ENCODE results near the gene CCDC148. TPM values are rescaled to one million over a fixed set of nuclear protein-coding genes. Genes with fewer than 3 reads are reported as not detected.

CCDC148 gene
- total RNA-seq: 10.0 TPM

DNA sequence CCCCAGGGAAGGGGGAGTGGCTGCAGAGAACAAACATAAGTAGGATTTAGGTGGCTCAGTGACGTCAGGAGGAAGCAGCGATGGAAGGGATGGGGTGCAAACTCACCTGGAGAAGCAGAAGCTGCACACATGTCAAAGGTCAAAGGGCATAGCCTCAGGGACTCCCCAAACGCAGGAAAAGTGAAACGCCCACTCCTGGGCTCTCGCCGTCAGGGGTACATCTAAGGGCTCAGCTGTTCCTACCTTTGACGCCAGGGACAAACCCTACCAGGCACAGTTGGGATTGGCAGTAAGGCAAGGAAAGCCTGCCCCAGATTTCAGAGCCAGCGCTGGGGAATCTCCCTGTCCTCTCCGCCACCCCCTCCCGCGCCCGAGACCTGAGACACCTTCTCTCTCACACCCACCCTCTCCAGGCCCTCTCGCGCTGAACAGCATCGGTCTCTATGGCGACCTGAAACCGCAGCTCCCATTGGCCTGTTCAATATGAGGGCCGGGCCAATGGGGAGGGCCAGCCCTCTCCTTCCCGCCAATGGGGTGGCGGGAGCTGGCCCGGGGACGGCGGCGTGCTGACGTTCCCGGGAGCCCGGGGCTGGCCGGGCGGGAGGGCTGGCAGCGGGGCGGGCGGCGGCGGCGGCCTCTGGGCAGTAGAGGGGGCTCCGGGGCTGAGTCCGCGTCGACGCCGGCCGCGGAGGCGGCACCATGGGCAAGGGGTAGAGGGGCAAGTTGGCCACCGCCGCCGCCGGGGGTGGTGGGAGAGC lies at the start of gene CCDC148, which contains the start of gene PKP4:
TSS of gene CCDC148 (minus strand) at position 445 of the 758 bp plus-strand sequence. CDS start at position 131, 314 bp downstream.
TSS of gene PKP4 (plus strand) at position 644 of the 758 bp plus-strand sequence. CDS start 76,233 bp downstream, outside the sequence.

Small RNAs within 50 kb of the gene (small RNA-seq; reads per million reads assigned to genes)
- not detected for gene RN7SL393P (ENCODE audit: low replicate concordance)

Other genes with a start within 250 kb of the CCDC148 start
- gene PKP4, start 199 bp upstream of the CCDC148 start, total RNA-seq: 138 TPM

Data from metanephros (tissue), 2 donors.